ENCODE results near the gene PKD1L1.
A peak's percentile ranks its signal among the peaks of the same experiment; 100 is the strongest.

The PKD1L1 gene

DNA sequence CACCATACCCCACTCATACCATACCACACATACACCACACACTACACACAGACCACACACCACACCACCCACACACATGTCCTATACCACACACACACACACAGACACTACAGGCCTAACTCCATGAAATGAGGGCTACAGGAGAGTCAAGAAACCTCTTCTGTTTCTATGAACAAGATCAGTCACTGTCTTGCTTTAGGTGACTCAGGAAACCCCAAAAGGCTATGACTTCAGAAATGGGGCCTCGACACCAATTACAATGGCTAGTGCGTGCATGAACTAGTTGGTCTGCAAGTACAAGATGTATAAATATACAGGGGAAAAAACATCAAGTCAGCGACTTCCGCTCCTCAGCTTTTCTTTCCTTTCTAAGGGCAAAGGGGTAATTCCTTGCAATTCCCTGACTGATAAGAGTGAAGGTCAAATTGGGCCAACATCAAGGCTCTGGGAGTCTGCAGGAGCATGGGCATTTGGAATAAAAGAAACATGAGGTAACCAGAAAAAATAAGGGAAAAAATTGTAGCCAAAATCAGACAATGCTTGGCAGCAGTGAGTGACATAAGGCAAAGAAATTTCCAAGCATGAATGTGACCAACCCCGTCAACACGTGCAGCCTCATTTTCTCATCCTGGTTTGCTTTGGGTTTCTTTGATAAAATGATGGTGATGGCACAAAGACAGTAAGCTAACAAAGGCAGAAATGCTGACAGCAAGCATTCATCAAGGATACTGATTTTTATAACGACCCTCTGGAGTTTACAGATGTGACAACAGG is 1.5 kb downstream of the PKD1L1 start:
- TF ChIP-seq ZNF16 (tag by site-specific recombination; IDR thresholded peaks at IDR 0.05; ENCODE audit: low read depth) (no peak), SP3 (tag by site-specific recombination; IDR thresholded peaks at IDR 0.05) (no peak), ZNF560 (tag by site-specific recombination; IDR thresholded peaks at IDR 0.05; ENCODE audit: borderline replicate concordance) (no peak), ZNF174 (tag by site-specific recombination; IDR thresholded peaks at IDR 0.05) (no peak), ZFHX2 (tag by site-specific recombination; conservative IDR thresholded peaks at IDR 0.05) (peak; percentile 25; the same call in 1 of the 2 replicates)
- H3K36me3 ChIP-seq (ENCODE audit: control insufficient read depth in 2 of 2, insufficient read depth in 1 of 2, low read length in 2 of 2): no peaks in the 10 kb centered on the region
- CTCF ChIA-PET: interaction anchor here (0.5 to 0.6 kb wide), 2 partner anchors 72 to 558 kb away, joined by 3 to 4 read pairs; no protein-coding TSS in a partner anchor
- no peak overlapping the region for H3K4me3 ChIP-seq (ENCODE audit: low read depth, low read length)
- POLR2A ChIA-PET: no interaction called here
- no peaks in the 10 kb centered on the region for H3K9me3 ChIP-seq (ENCODE audit: control insufficient read depth, insufficient read depth, low read depth, low read length)
- no peaks in the 10 kb centered on the region for H3K4me1 ChIP-seq (ENCODE audit: control insufficient read depth, insufficient read depth, low read length)
- no peak overlapping the region for H3K27ac ChIP-seq (ENCODE audit: extremely low read depth, low read depth, low read length)

DNA sequence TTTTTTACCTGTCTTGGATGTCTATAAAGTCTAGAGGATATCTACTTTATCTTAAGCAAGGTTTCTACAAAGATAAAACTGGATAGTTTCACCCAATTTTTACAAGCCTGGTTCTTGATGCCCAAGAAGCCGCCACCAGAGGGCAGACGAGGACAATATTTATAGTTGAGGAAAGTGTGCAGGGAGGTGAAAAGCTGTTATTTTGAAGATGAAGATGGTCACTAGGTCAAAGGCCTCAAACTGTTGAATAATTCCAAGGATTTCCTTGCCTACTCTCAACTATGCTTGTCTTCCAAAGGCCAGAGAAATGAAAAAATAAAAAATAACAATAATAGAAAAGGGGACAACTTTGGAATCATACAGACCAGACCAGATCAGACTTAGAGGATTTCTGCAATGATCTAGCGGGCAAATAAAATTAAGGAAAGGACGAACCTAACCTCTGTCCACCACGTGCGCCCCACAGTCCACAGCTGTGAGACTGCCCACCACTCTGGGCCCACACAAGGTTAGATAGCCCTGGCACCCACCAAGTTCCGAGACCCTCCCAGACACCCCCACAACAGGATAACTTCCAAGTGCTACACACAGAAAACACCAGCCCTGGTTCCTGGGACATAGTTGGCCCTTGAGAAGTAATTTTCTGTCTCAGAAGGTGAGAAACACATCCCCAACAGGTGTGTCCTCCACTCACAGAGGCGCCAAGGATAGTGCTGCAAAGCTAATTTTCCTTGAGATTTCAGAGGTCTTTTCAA is 2.8 kb downstream of the PKD1L1 start:
- TF ChIP-seq ZNF513 (tag by site-specific recombination; IDR thresholded peaks at IDR 0.05): peak; percentile 81
- peak; percentile 68 for TF ChIP-seq ZNF654 (tag by site-specific recombination; IDR thresholded peaks at IDR 0.05; ENCODE audit: low read depth)
- TF ChIP-seq GLI4 (tag by site-specific recombination; IDR thresholded peaks at IDR 0.05): no peak
- ChIA-PET CTCF (interaction anchor here (0.5 to 3.5 kb wide), 40 partner anchors 8 to 1906 kb away, joined by 3 to 35 read pairs (median 4); no protein-coding TSS in a partner anchor), POLR2A (no interaction called here)
- Histone ChIP-seq H3K27ac (ENCODE audit: extremely low read depth, low read depth, low read length) (no peak overlapping the region), H3K9me3 (ENCODE audit: control insufficient read depth, insufficient read depth, low read depth, low read length) (no peaks in the 10 kb centered on the region), H3K36me3 (ENCODE audit: control insufficient read depth in 2 of 2, insufficient read depth in 1 of 2, low read length in 2 of 2) (no peaks in the 10 kb centered on the region), H3K4me1 (ENCODE audit: control insufficient read depth, insufficient read depth, low read length) (no peaks in the 10 kb centered on the region), H3K4me3 (ENCODE audit: low read depth, low read length) (no peak overlapping the region)

DNA sequence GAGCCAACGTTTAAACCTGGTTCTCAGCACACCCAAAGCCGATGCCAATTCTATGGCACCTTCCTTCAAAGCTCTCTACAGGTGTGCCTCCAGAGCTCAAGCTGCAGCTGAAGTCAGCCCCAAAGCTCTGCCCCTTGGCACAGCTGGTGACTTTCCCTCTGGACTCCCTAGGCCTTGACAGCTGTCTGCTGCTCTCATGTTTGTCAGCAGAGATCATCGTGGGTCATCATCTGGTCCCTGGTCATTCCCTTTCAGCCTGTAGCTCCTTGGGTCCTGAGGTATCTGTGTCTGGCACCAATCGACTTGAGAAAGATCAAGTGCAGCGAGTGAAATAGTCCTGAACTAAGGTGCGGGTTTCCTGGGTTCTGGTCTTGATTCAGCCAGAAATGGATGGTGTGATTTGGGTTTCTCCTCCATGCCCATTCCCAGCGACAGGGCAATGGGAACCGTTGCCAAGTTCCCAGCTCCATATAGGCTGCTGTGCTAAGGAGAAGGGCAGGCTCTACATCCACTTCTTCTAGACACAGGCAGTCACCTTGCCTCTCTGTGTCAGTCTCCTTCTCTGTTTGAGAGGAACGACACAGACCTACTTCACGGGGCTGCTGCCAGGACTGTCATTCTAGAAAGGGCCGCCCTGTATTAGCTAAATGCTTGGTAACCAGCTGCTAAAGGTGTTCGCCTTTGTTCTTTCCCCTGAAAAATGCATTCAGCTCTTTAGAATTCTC is 3.6 kb downstream of the PKD1L1 start:
- ChIA-PET POLR2A (no interaction called here), CTCF (interaction anchor here (0.6 to 3.5 kb wide), 43 partner anchors 9 to 1907 kb away, joined by 3 to 35 read pairs (median 4); no protein-coding TSS in a partner anchor)
- H3K4me3 ChIP-seq (ENCODE audit: low read depth, low read length): no peak overlapping the region
- no peaks in the 10 kb centered on the region for H3K9me3 ChIP-seq (ENCODE audit: control insufficient read depth, insufficient read depth, low read depth, low read length)
- H3K36me3 ChIP-seq (ENCODE audit: control insufficient read depth in 2 of 2, insufficient read depth in 1 of 2, low read length in 2 of 2): no peaks in the 10 kb centered on the region
- H3K27ac ChIP-seq (ENCODE audit: extremely low read depth, low read depth, low read length): no peak overlapping the region
- H3K4me1 ChIP-seq (ENCODE audit: control insufficient read depth, insufficient read depth, low read length): no peaks in the 10 kb centered on the region
- no peak for TF ChIP-seq ZEB2 (tag by site-specific recombination; IDR thresholded peaks at IDR 0.05)
- TF ChIP-seq YY1 (tag by site-specific recombination; IDR thresholded peaks at IDR 0.05): no peak
- TF ChIP-seq ZNF169 (tag by site-specific recombination; IDR thresholded peaks at IDR 0.05): no peak
- TF ChIP-seq ZNF776 (tag by site-specific recombination; IDR thresholded peaks at IDR 0.05; ENCODE audit: borderline replicate concordance): no peak
- no peak for TF ChIP-seq ZFP3 (tag by site-specific recombination; IDR thresholded peaks at IDR 0.05; ENCODE audit: low read depth)
- TF ChIP-seq ZNF544 (tag by site-specific recombination; IDR thresholded peaks at IDR 0.05): no peak
- TF ChIP-seq ZNF155 (tag by site-specific recombination; IDR thresholded peaks at IDR 0.05): no peak
- no peak for TF ChIP-seq ZSCAN23 (tag by site-specific recombination; IDR thresholded peaks at IDR 0.05)
- TF ChIP-seq, protein P1, sequence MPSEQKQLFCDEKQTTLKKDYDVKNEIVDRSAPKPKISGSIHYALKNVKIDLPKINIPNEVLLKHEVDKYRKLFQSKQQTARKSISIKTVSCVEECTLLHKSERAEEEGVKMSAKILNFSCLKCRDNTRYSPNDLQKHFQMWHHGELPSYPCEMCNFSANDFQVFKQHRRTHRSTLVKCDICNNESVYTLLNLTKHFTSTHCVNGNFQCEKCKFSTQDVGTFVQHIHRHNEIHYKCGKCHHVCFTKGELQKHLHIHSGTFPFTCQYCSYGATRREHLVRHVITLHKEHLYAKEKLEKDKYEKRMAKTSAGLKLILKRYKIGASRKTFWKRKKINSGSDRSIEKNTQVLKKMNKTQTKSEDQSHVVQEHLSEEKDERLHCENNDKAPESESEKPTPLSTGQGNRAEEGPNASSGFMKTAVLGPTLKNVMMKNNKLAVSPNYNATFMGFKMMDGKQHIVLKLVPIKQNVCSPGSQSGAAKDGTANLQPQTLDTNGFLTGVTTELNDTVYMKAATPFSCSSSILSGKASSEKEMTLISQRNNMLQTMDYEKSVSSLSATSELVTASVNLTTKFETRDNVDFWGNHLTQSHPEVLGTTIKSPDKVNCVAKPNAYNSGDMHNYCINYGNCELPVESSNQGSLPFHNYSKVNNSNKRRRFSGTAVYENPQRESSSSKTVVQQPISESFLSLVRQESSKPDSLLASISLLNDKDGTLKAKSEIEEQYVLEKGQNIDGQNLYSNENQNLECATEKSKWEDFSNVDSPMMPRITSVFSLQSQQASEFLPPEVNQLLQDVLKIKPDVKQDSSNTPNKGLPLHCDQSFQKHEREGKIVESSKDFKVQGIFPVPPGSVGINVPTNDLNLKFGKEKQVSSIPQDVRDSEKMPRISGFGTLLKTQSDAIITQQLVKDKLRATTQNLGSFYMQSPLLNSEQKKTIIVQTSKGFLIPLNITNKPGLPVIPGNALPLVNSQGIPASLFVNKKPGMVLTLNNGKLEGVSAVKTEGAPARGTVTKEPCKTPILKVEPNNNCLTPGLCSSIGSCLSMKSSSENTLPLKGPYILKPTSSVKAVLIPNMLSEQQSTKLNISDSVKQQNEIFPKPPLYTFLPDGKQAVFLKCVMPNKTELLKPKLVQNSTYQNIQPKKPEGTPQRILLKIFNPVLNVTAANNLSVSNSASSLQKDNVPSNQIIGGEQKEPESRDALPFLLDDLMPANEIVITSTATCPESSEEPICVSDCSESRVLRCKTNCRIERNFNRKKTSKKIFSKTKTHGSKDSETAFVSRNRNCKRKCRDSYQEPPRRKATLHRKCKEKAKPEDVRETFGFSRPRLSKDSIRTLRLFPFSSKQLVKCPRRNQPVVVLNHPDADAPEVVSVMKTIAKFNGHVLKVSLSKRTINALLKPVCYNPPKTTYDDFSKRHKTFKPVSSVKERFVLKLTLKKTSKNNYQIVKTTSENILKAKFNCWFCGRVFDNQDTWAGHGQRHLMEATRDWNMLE (tag by site-specific recombination; conservative IDR thresholded peaks at IDR 0.05; ENCODE audit: low read depth): no peak
- TF ChIP-seq ZNF157 (tag by site-specific recombination; IDR thresholded peaks at IDR 0.05): no peak
- TF ChIP-seq SCRT2 (tag by site-specific recombination; IDR thresholded peaks at IDR 0.05): no peak
- no peak for TF ChIP-seq OSR2 (tag by site-specific recombination; IDR thresholded peaks at IDR 0.05)
- no peak for TF ChIP-seq ZNF529 (tag by site-specific recombination; IDR thresholded peaks at IDR 0.05; ENCODE audit: insufficient replicate concordance)
- no peak for TF ChIP-seq ZNF292 (tag by site-specific recombination; IDR thresholded peaks at IDR 0.05; ENCODE audit: borderline replicate concordance, low read depth)
- no peak for TF ChIP-seq KLF8 (tag by site-specific recombination; IDR thresholded peaks at IDR 0.05)
- TF ChIP-seq KLF16 (tag by site-specific recombination; IDR thresholded peaks at IDR 0.05): no peak

Data from HEK293 (cell line).